MCF 10A (cell line): ENCODE measurements around the gene RAD51B. TPM values are rescaled to one million over a fixed set of nuclear protein-coding genes. Genes with fewer than 3 reads are reported as not detected.
"Not testable (repeated sequence)": the region's sequence is repeated elsewhere in the genome, so short reads cannot be mapped to it uniquely, and the experiment has no call there.

ENCODE experiments used
- BruUV-seq: library from RNA; stranded (reverse); fragments of 400-500 nt; replicated peaks from 2 replicates; lab custom pipeline; 2021; lab: Mats Ljungman, UMichigan
- CTCF ChIA-PET: fragments of 300-600 bp; sonication (Branson Sonifier 250); formaldehyde crosslinking; extraction: SDS; loops from one replicate; lab custom pipeline; 2021; ENCODE audit warnings: antibody characterized with exemption, inconsistent platforms; lab: Yijun Ruan, JAX
- POLR2A ChIA-PET: fragments of 300-600, 350-650 bp; sonication (Branson Sonifier 250); formaldehyde crosslinking; extraction: SDS; loops from one replicate; lab custom pipeline; 2020; ENCODE audit warnings: antibody characterized with exemption, inconsistent platforms; lab: Yijun Ruan, JAX
- DNase-seq: peaks from one replicate; pipeline ENCODE4 v3.0.0-alpha.2; 2018; ENCODE audit not compliant: unreplicated experiment
- H3K27ac Mint-ChIP-seq: one replicate; pipeline ENCODE4 v1.8.0; 2022; ENCODE audit warnings: mild to moderate bottlenecking, low read depth, mixed read lengths; ENCODE audit not compliant: unreplicated experiment
- H3K27me3 Mint-ChIP-seq: one replicate; pipeline ENCODE4 v1.8.0; 2022; ENCODE audit warnings: mixed read lengths; ENCODE audit not compliant: insufficient read depth, unreplicated experiment
- H3K36me3 Mint-ChIP-seq: one replicate; pipeline ENCODE4 v1.8.0; 2022; ENCODE audit warnings: mild to moderate bottlenecking, moderate library complexity, mixed read lengths; ENCODE audit not compliant: insufficient read depth, unreplicated experiment
- H3K4me1 Mint-ChIP-seq: one replicate; pipeline ENCODE4 v1.8.0; 2022; ENCODE audit warnings: mixed read lengths; ENCODE audit not compliant: insufficient read depth, unreplicated experiment
- H3K4me3 Mint-ChIP-seq: one replicate; pipeline ENCODE4 v1.8.0; 2022; ENCODE audit warnings: mild to moderate bottlenecking, moderate library complexity, mixed read lengths; ENCODE audit not compliant: unreplicated experiment
- H3K9me3 Mint-ChIP-seq: one replicate; pipeline ENCODE4 v1.8.0; 2022; ENCODE audit warnings: mixed read lengths; ENCODE audit not compliant: unreplicated experiment
- intact Hi-C: fragments of 100-400 bp; cut with micrococcal nuclease; formaldehyde crosslinking; loops from 2 replicates; pipeline ENCODE4 v1.14.1; 2022
- total RNA-seq: library from RNA; stranded (reverse); gene quantifications from 2 replicates; pipeline ENCODE4 v1.2.3, GENCODE V29; 2022
- TF ChIP-seq, protein P1 (sequence below): fragments of 200-600 bp; IDR thresholded peaks from one replicate; pipeline ENCODE4 v1.8.0; 2022; ENCODE audit warnings: antibody characterized with exemption, mild to moderate bottlenecking; ENCODE audit not compliant: unreplicated experiment

RAD51B gene
- total RNA-seq, 1 experiment from 2014 or later = 14.6 TPM

DNA sequence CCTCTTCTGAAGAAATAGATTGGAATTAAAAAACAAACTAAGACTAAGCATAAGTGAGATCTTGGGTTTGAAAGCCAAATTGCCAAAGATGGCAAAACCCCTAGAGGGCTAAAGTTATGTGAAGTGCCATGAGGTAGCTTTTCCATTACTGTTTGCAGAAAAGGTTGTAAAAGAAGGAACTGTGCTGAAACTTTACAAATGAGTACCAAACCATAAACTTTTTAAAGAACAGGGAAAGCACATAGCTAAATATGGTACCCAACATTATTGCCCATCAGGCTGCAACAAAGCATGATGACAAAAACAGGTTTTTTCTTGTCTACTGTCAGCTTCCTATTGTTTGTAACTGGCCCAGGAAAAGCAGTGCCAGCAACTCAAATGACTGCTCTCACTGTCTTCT is 224.2 kb downstream of the RAD51B start:
- ChIA-PET CTCF (interaction anchor here (0.6 to 1.2 kb wide), 2 partner anchors 93 to 110 kb away, joined by 3 to 4 read pairs; no protein-coding TSS in a partner anchor), POLR2A (interaction anchor here (0.6 to 0.8 kb wide), 6 partner anchors 16 to 981 kb away, joined by 3 to 4 read pairs (median 3); no protein-coding TSS in a partner anchor)
- Mint-ChIP-seq H3K36me3 (no peaks in the 10 kb centered on the region), H3K9me3 (no peaks in the 10 kb centered on the region), H3K27me3 (no peaks in the 10 kb centered on the region), H3K4me1 (peaks cover 12% of the 10 kb centered on the region), H3K27ac (no peak overlapping the region), H3K4me3 (no peak overlapping the region)
- DNase-seq = no peak
- intact Hi-C loops = no loop called here
- no TSS peak for BruUV-seq
- TF ChIP-seq, protein P1, sequence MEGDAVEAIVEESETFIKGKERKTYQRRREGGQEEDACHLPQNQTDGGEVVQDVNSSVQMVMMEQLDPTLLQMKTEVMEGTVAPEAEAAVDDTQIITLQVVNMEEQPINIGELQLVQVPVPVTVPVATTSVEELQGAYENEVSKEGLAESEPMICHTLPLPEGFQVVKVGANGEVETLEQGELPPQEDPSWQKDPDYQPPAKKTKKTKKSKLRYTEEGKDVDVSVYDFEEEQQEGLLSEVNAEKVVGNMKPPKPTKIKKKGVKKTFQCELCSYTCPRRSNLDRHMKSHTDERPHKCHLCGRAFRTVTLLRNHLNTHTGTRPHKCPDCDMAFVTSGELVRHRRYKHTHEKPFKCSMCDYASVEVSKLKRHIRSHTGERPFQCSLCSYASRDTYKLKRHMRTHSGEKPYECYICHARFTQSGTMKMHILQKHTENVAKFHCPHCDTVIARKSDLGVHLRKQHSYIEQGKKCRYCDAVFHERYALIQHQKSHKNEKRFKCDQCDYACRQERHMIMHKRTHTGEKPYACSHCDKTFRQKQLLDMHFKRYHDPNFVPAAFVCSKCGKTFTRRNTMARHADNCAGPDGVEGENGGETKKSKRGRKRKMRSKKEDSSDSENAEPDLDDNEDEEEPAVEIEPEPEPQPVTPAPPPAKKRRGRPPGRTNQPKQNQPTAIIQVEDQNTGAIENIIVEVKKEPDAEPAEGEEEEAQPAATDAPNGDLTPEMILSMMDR = no peak

DNA sequence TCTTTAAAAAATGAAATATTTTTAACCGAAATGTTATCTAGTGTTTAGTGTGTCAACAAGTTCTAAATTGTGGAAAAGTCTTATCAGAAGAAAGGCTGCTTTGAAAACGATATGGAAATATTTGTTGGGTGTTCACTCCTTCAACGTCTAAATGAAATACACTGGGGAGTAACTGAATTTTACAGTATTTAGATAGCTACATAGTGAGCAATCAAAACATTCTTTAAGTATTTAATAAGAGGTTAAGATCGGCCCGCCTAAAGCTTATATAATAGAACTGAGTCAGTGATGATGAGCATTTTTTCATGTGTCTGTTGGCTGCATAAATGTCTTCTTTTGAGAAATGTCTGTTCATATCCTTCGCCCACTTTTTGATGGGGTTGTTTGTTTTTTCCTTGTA is 228.3 kb downstream of the RAD51B start:
- no peaks in the 10 kb centered on the region for H3K9me3 Mint-ChIP-seq
- no peak for DNase-seq
- BruUV-seq = no TSS peak
- H3K27ac Mint-ChIP-seq = no peak overlapping the region
- no peak overlapping the region for H3K4me3 Mint-ChIP-seq
- no peaks in the 10 kb centered on the region for H3K27me3 Mint-ChIP-seq
- TF ChIP-seq, protein P1 = no peak
- ChIA-PET POLR2A (interaction anchor here (0.9 to 1.4 kb wide), 3 partner anchors 12 to 191 kb away, joined by 3 to 4 read pairs (median 3); no protein-coding TSS in a partner anchor), CTCF (no interaction called here)
- H3K4me1 Mint-ChIP-seq = peaks cover 5% of the 10 kb centered on the region
- intact Hi-C loops = no loop called here
- H3K36me3 Mint-ChIP-seq = no peaks in the 10 kb centered on the region

DNA sequence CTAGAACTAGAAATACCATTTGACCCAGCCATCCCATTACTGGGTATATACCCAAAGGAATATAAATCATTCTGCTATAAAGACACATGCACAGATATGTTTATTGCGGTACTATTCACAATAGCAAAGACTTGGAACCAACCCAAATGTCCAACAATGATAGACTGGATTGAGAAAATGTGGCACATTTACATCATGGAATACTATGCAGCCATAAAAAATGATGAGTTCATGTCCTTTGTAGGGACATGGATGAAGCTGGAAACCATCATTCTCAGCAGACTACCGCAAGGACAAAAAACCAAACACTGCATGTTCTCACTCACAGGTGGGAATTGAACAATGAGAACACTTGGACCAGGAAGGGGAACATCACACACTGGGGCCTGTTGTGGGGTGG is 229.2 kb downstream of the RAD51B start:
- H3K4me1 Mint-ChIP-seq, BruUV-seq, H3K27me3 Mint-ChIP-seq, H3K36me3 Mint-ChIP-seq, CTCF ChIA-PET, intact Hi-C loops, H3K4me3 Mint-ChIP-seq, H3K27ac Mint-ChIP-seq, H3K9me3 Mint-ChIP-seq, DNase-seq: not testable (repeated sequence)
- POLR2A ChIA-PET = interaction anchor here (1.4 kb wide), 1 partner anchor 11 kb away, joined by 4 read pairs; no protein-coding TSS in a partner anchor

GRCh38 chr14:68050177-68050576 is 230.6 kb downstream of the RAD51B start:
- H3K4me1 Mint-ChIP-seq = peaks cover 5% of the 10 kb centered on the region
- no peaks in the 10 kb centered on the region for H3K9me3 Mint-ChIP-seq
- no peak overlapping the region for H3K27ac Mint-ChIP-seq
- H3K27me3 Mint-ChIP-seq = no peaks in the 10 kb centered on the region
- ChIA-PET POLR2A (no interaction called here), CTCF (interaction anchor here (0.6 kb wide), 2 partner anchors 97 to 767 kb away, joined by 3 to 4 read pairs; no protein-coding TSS in a partner anchor)
- BruUV-seq = no TSS peak
- intact Hi-C loops = no loop called here
- H3K36me3 Mint-ChIP-seq = no peaks in the 10 kb centered on the region
- DNase-seq = no peak
- TF ChIP-seq, protein P1 = no peak
- H3K4me3 Mint-ChIP-seq = no peak overlapping the region
